ENCODE results near the gene RADIL. TPM values are rescaled to one million over a fixed set of nuclear protein-coding genes. Genes with fewer than 3 reads are reported as not detected.

The RADIL gene
- polyA plus RNA-seq, 1 donor (not counting 4 experiments of a cell fraction or from before 2014, with no cell fraction given): not detected

- no peaks in the 10 kb centered on the region for H4K20me1 ChIP-seq (ENCODE audit: control insufficient read depth, extremely low read depth, insufficient read depth, low read length)
- no peaks in the 10 kb centered on the region for H3K4me1 ChIP-seq (ENCODE audit: control insufficient read depth, extremely low read depth, insufficient read depth, low read length)
- FAIRE-seq: no peak
- no peak overlapping the region for H3K4me2 ChIP-seq (ENCODE audit: control insufficient read depth, extremely low read depth, insufficient read depth, low read depth, low read length)
- H3K79me2 ChIP-seq (ENCODE audit: control insufficient read depth, insufficient read depth, low read length): no peaks in the 10 kb centered on the region
- H3K9ac ChIP-seq (ENCODE audit: control insufficient read depth, extremely low read depth, insufficient read depth, low read length): no peak overlapping the region
- H3K36me3 ChIP-seq (ENCODE audit: control insufficient read depth in 2 of 2, extremely low read depth in 1 of 2, insufficient read depth in 2 of 2, low read length in 2 of 2): no peaks in the 10 kb centered on the region
- no peak for DNase-seq (ENCODE audit: low read depth, low spot score)
- H3K27me3 ChIP-seq (ENCODE audit: control insufficient read depth, extremely low read depth, insufficient read depth, low read length): peaks cover 3% of the 10 kb centered on the region
- H3K9me3 ChIP-seq (ENCODE audit: control insufficient read depth, low read depth, low read length): no peaks in the 10 kb centered on the region
- H2AFZ ChIP-seq (ENCODE audit: control insufficient read depth, low read length): no peak overlapping the region
- dilution Hi-C loops (cut with MboI; ENCODE audit: extremely low pct_ligation_motif_present, low sequenced_read_pairs): no loop called here
- no peak overlapping the region for H3K27ac ChIP-seq (ENCODE audit: control insufficient read depth, insufficient read depth, low read length)
- no peak overlapping the region for H3K4me3 ChIP-seq (ENCODE audit: control insufficient read depth in 2 of 3, extremely low read depth in 1 of 3, insufficient read depth in 2 of 3, low read depth in 1 of 3, low read length in 3 of 3)
- TF ChIP-seq CTCF (optimal IDR thresholded peaks at IDR 0.05 in 1 of 3, IDR thresholded peaks at IDR 0.05 in 1 of 3, conservative IDR thresholded peaks at IDR 0.05 in 1 of 3; ENCODE audit: extremely low read depth in 1 of 3, insufficient read depth in 2 of 3, low read length in 3 of 3) (no peak), EZH2 (IDR thresholded peaks at IDR 0.05; ENCODE audit: low read length) (no peak)
- H3K9me1 ChIP-seq (ENCODE audit: control insufficient read depth, extremely low read depth, insufficient read depth, low read length): no peaks in the 10 kb centered on the region
Observed at GRCh38 chr7:4820405-4820966, 63.0 kb downstream of the RADIL start.

GRCh38 chr7:4819560-4820404, 63.7 kb downstream of the RADIL start:
- Histone ChIP-seq H3K4me1 (ENCODE audit: control insufficient read depth, extremely low read depth, insufficient read depth, low read length) (no peaks in the 10 kb centered on the region), H3K4me2 (ENCODE audit: control insufficient read depth, extremely low read depth, insufficient read depth, low read depth, low read length) (no peak overlapping the region), H3K9me1 (ENCODE audit: control insufficient read depth, extremely low read depth, insufficient read depth, low read length) (no peaks in the 10 kb centered on the region), H3K79me2 (ENCODE audit: control insufficient read depth, insufficient read depth, low read length) (no peaks in the 10 kb centered on the region), H3K9me3 (ENCODE audit: control insufficient read depth, low read depth, low read length) (no peaks in the 10 kb centered on the region), H2AFZ (ENCODE audit: control insufficient read depth, low read length) (no peak overlapping the region), H3K27ac (ENCODE audit: control insufficient read depth, insufficient read depth, low read length) (no peak overlapping the region), H3K27me3 (ENCODE audit: control insufficient read depth, extremely low read depth, insufficient read depth, low read length) (peaks cover 7% of the 10 kb centered on the region), H3K36me3 (ENCODE audit: control insufficient read depth in 2 of 2, extremely low read depth in 1 of 2, insufficient read depth in 2 of 2, low read length in 2 of 2) (no peaks in the 10 kb centered on the region), H4K20me1 (ENCODE audit: control insufficient read depth, extremely low read depth, insufficient read depth, low read length) (no peaks in the 10 kb centered on the region), H3K4me3 (ENCODE audit: control insufficient read depth in 2 of 3, extremely low read depth in 1 of 3, insufficient read depth in 2 of 3, low read depth in 1 of 3, low read length in 3 of 3) (no peak overlapping the region), H3K9ac (ENCODE audit: control insufficient read depth, extremely low read depth, insufficient read depth, low read length) (no peak overlapping the region)
- DNase-seq (ENCODE audit: low read depth, low spot score) (no peak), FAIRE-seq (no peak)
- dilution Hi-C loops (cut with MboI; ENCODE audit: extremely low pct_ligation_motif_present, low sequenced_read_pairs): no loop called here
- TF ChIP-seq CTCF (optimal IDR thresholded peaks at IDR 0.05 in 1 of 3, IDR thresholded peaks at IDR 0.05 in 1 of 3, conservative IDR thresholded peaks at IDR 0.05 in 1 of 3; ENCODE audit: extremely low read depth in 1 of 3, insufficient read depth in 2 of 3, low read length in 3 of 3): no peak
- no peak for TF ChIP-seq EZH2 (IDR thresholded peaks at IDR 0.05; ENCODE audit: low read length)

Data from keratinocyte (primary cell).